Vagina (tissue), 2 donors: ENCODE data around the gene TMEM245. TPM values are rescaled to one million over a fixed set of nuclear protein-coding genes. Genes with fewer than 3 reads are reported as not detected.

Source experiments
- DNase-seq, 2 donors: peaks; one replicate each; pipeline ENCODE4 v3.0.0-alpha.2; 2017; ENCODE audit errors: extremely low spot score in 2 of 2
- H3K27ac ChIP-seq: fragments of 200-600 bp; sonication (generic); one replicate; pipeline ENCODE4 v1.5.1; 2019
- H3K27me3 ChIP-seq: fragments of 200-600 bp; sonication (generic); one replicate; pipeline ENCODE4 v1.5.1; 2019
- H3K36me3 ChIP-seq, 2 donors: fragments of 200-600 bp; sonication (generic); one replicate each; pipeline ENCODE4 v1.5.1; 2017 to 2019
- H3K4me1 ChIP-seq: fragments of 200-600 bp; sonication (generic); one replicate; pipeline ENCODE4 v1.5.1; 2019
- H3K4me3 ChIP-seq, 2 donors: fragments of 200-600 bp; sonication (generic); 1 replicate in 1 of 2; 2 replicates in 1 of 2; pipeline ENCODE4 v1.5.1; 2016 to 2019
- H3K9me3 ChIP-seq: fragments of 200-600 bp; sonication (generic); one replicate; pipeline ENCODE4 v1.5.1; 2019
- CTCF ChIP-seq, 3 experiments: fragments of 450-650 bp in 2 of 3; fragments of 200-600 bp in 1 of 3; sonication (generic) in 1 of 3; IDR thresholded peaks; one replicate each; pipeline ENCODE4 v1.5.1; 2017 to 2019; ENCODE audit warnings: antibody characterized with exemption in 3 of 3, mild to moderate bottlenecking in 2 of 3, moderate library complexity in 2 of 3
- POLR2A ChIP-seq, 2 donors: fragments of 450-650 bp; IDR thresholded peaks; one replicate each; pipeline ENCODE4 v1.6.1; 2017; ENCODE audit warnings: antibody characterized with exemption in 2 of 2, mild to moderate bottlenecking in 2 of 2, moderate library complexity in 2 of 2
- POLR2AphosphoS5 ChIP-seq, 2 donors: sonication (generic); formaldehyde crosslinking; IDR thresholded peaks; one replicate each; pipeline ENCODE4 v1.9.0; 2017; ENCODE audit warnings: antibody characterized with exemption in 2 of 2, mild to moderate bottlenecking in 2 of 2, low read depth in 1 of 2; ENCODE audit not compliant: insufficient read depth in 1 of 2
- intact Hi-C: fragments of 100-400 bp; cut with DNase I; formaldehyde crosslinking; loops from one replicate; pipeline ENCODE4 v1.15.1; 2023
- total RNA-seq: library from RNA; depleted of rRNA; stranded (reverse); fragments of >200 nt; gene quantifications from one replicate; pipeline ENCODE4 v1.2.3, GENCODE V29; 2016

Gene TMEM245
- total RNA-seq, 1 donor from 2014 or later: 47.4 TPM

DNA sequence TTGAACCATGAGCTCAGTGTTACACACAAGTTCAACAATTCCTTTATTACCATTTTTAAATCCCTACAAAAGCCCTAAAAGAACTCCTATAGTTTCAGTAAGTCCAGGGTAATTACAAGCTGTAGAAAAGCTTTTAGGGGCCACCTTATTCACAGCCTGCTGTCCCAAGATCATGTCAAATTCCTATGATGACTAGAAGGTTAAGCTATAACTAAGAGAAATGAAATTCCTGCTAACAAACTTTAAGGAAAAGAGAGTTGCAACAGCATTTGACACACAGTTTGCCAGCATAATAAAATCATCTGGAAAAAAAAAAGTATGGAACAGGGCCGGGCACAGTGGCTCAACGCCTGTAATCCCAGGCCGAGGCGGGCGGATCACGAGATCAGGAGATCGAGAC, 31.5 kb downstream of the TMEM245 start:
- TF ChIP-seq POLR2A (IDR thresholded peaks at IDR 0.05) (no peak), POLR2AphosphoS5 (IDR thresholded peaks at IDR 0.05; ENCODE audit: insufficient read depth in 1 of 2, low read depth in 1 of 2) (no peak), CTCF (IDR thresholded peaks at IDR 0.05) (no peak)
- intact Hi-C loops: no loop called here
- no peak for DNase-seq

GRCh38 chr9:109087795-109088194, 32.0 kb downstream of the TMEM245 start:
- intact Hi-C loops: no loop called here
- no peak overlapping the region for H3K4me3 ChIP-seq
- TF ChIP-seq CTCF (IDR thresholded peaks at IDR 0.05) (no peak), POLR2AphosphoS5 (IDR thresholded peaks at IDR 0.05; ENCODE audit: insufficient read depth in 1 of 2, low read depth in 1 of 2) (no peak), POLR2A (IDR thresholded peaks at IDR 0.05) (no peak)
- H3K27me3 ChIP-seq: no peaks in the 10 kb centered on the region
- peaks cover 0 to 50% of the 10 kb centered on the region in 2 donors for H3K36me3 ChIP-seq
- H3K9me3 ChIP-seq: no peaks in the 10 kb centered on the region
- DNase-seq: no peak
- H3K4me1 ChIP-seq: no peaks in the 10 kb centered on the region
- H3K27ac ChIP-seq: no peak overlapping the region

More for the DNA sequence above, 31.5 kb downstream of the TMEM245 start:
- Histone ChIP-seq H3K27ac (no peak overlapping the region), H3K36me3 (peaks cover 0 to 54% of the 10 kb centered on the region in 2 donors), H3K27me3 (no peaks in the 10 kb centered on the region), H3K9me3 (no peaks in the 10 kb centered on the region), H3K4me1 (no peaks in the 10 kb centered on the region), H3K4me3 (no peak overlapping the region)

DNA sequence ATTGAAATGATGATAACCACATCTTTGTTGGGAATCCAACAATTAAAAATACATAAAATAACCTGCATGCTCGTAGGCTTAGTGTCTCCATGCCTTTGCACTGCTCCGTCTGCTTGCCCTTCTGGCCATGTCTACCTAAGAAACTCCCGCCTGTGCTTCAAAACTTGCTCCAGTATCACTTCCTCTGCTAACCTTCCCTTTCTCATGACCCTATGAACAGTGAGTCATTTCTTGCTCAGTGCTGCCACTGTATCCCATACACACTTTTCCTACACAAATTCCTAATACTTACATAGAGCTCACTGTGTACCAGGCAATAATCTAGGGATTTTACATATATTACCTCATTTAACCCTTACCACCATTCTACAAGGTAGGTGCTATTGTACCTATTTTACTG, 33.5 kb downstream of the TMEM245 start:
- TF ChIP-seq POLR2A (IDR thresholded peaks at IDR 0.05) (no peak), POLR2AphosphoS5 (IDR thresholded peaks at IDR 0.05; ENCODE audit: insufficient read depth in 1 of 2, low read depth in 1 of 2) (no peak), CTCF (IDR thresholded peaks at IDR 0.05) (no peak)
- intact Hi-C loops: no loop called here
- Histone ChIP-seq H3K9me3 (no peaks in the 10 kb centered on the region), H3K27ac (no peak overlapping the region), H3K4me1 (no peaks in the 10 kb centered on the region), H3K36me3 (peaks cover 0 to 35% of the 10 kb centered on the region in 2 donors), H3K27me3 (no peaks in the 10 kb centered on the region), H3K4me3 (no peak overlapping the region)
- no peak for DNase-seq

- peaks cover 0 to 32% of the 10 kb centered on the region in 2 donors for H3K36me3 ChIP-seq
- H3K27ac ChIP-seq: no peak overlapping the region
- no peaks in the 10 kb centered on the region for H3K9me3 ChIP-seq
These were observed 34.2 kb downstream of the TMEM245 start for GRCh38 chr9:109085510-109085909.

DNA sequence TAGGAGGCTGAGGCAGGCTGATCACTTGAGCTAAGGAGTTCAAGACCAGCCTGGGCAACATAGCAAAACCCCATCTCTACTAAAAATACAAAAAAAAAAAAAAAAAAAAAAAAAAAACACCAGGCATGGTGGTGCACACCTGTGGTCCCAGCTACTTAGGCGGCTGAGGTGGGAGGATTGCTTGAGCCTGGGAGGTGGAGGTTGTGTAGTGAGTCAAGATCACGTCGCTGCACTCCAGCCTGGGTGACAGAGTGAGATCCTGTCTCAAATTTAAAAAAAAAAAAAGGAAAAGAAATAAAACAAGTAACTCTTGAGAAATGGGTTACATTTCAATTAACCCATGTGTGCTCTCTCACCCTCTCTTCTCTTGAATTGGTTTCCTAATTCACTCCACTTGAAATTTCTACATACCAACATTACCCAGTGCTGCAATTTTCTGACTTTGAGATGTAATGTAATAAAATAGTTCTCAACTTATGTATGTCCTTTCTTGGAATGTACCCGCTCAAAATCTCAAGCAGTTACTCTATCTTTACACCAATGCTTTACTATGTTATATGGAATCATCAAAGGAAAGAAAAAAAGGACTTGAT, 35.8 kb downstream of the TMEM245 start:
- Histone ChIP-seq H3K36me3 (peaks cover 0 to 28% of the 10 kb centered on the region in 2 donors), H3K4me3 (no peak overlapping the region), H3K27me3 (no peaks in the 10 kb centered on the region), H3K4me1 (no peaks in the 10 kb centered on the region), H3K27ac (no peak overlapping the region), H3K9me3 (no peaks in the 10 kb centered on the region)
- no peak for DNase-seq
- intact Hi-C loops: no loop called here
- TF ChIP-seq POLR2AphosphoS5 (IDR thresholded peaks at IDR 0.05; ENCODE audit: insufficient read depth in 1 of 2, low read depth in 1 of 2) (no peak), CTCF (IDR thresholded peaks at IDR 0.05) (no peak), POLR2A (IDR thresholded peaks at IDR 0.05) (no peak)

More at GRCh38 chr9:109085510-109085909, 34.2 kb downstream of the TMEM245 start:
- Histone ChIP-seq H3K27me3 (no peaks in the 10 kb centered on the region), H3K4me1 (no peaks in the 10 kb centered on the region), H3K4me3 (no peak overlapping the region)
- TF ChIP-seq POLR2A (IDR thresholded peaks at IDR 0.05) (no peak), POLR2AphosphoS5 (IDR thresholded peaks at IDR 0.05; ENCODE audit: insufficient read depth in 1 of 2, low read depth in 1 of 2) (peak in 1 of 2 donors; percentile 15)
- no peak for DNase-seq
- intact Hi-C loops: no loop called here
